ENCODE measurements around the gene PRKAG1.

- TF ChIP-seq POLR2A (IDR thresholded peaks at IDR 0.05) (no peak), CTCF (IDR thresholded peaks at IDR 0.05) (no peak), POLR2AphosphoS5 (IDR thresholded peaks at IDR 0.05) (no peak)
Observed at GRCh38 chr12:49059045-49059298, 40.4 kb upstream of the PRKAG1 start.
